Ascending aorta (tissue), 2 donors: ENCODE measurements around the gene RHOXF2B. TPM values are rescaled to one million over a fixed set of nuclear protein-coding genes. Genes with fewer than 3 reads are reported as not detected.
"Not testable (repeated sequence)": the region's sequence is repeated elsewhere in the genome, so short reads cannot be mapped to it uniquely, and the experiment has no call there.

Experiments used
- DNase-seq, 2 donors: peaks; one replicate each; pipeline ENCODE4 v3.0.0-alpha.2; 2019; ENCODE audit warnings: low spot score in 2 of 2
- H3K27ac ChIP-seq, 2 donors: fragments of 200-600 bp; sonication (generic); one replicate each; pipeline ENCODE4 v1.5.1; 2016 to 2017; ENCODE audit warnings: mild to moderate bottlenecking in 1 of 2
- H3K27me3 ChIP-seq: fragments of 200-600 bp; sonication (generic); one replicate; pipeline ENCODE4 v1.5.1; 2017
- H3K36me3 ChIP-seq, 2 donors: fragments of 200-600 bp; sonication (generic); one replicate each; pipeline ENCODE4 v1.5.1; 2016
- H3K4me1 ChIP-seq, 2 donors: fragments of 200-600 bp; sonication (generic); one replicate each; pipeline ENCODE4 v1.5.1; 2016 to 2017; ENCODE audit warnings: mild to moderate bottlenecking in 1 of 2
- H3K4me3 ChIP-seq, 2 donors: fragments of 200-600 bp; sonication (generic); one replicate each; pipeline ENCODE4 v1.5.1; 2016 to 2017; ENCODE audit warnings: mild to moderate bottlenecking in 1 of 2
- H3K9me3 ChIP-seq, 2 donors: fragments of 200-600 bp; sonication (generic); one replicate each; pipeline ENCODE4 v1.5.1; 2016
- CTCF ChIP-seq, 3 experiments: fragments of 200-600 bp in 2 of 3; fragments of 450-650 bp in 1 of 3; sonication (generic) in 2 of 3; IDR thresholded peaks; one replicate each; pipeline ENCODE4 v1.5.1; 2016 to 2019; ENCODE audit warnings: antibody characterized with exemption in 3 of 3, mild to moderate bottlenecking in 1 of 3, moderate library complexity in 1 of 3
- intact Hi-C: fragments of 100-400 bp; cut with DNase I; formaldehyde crosslinking; loops from one replicate; pipeline ENCODE4 v1.15.1; 2023
- total RNA-seq: library from RNA; depleted of rRNA; stranded (reverse); fragments of >200 nt; gene quantifications from one replicate; pipeline ENCODE4 v1.1.0, GENCODE V29; 2016

The RHOXF2B gene
- total RNA-seq = not detected

GRCh38 chrX:120077590-120077989 is at the start of gene RHOXF2B:
Gene RHOXF2B (minus strand): TSS chrX:120077690. CDS start chrX:120077552, 138 bp downstream.
- DNase-seq, H3K27me3 ChIP-seq, intact Hi-C loops, H3K36me3 ChIP-seq, H3K4me3 ChIP-seq, H3K9me3 ChIP-seq, H3K27ac ChIP-seq, H3K4me1 ChIP-seq: not testable (repeated sequence)

- TF ChIP-seq CTCF (IDR thresholded peaks at IDR 0.05) = no peak
- H3K4me3 ChIP-seq = peak overlapping the region in 1 of 2 donors; percentile 4
- no peak for DNase-seq
- H3K27me3 ChIP-seq = no peaks in the 10 kb centered on the region
- H3K9me3 ChIP-seq = no peaks in the 10 kb centered on the region
- intact Hi-C loops = no loop called here
- no peaks in the 10 kb centered on the region for H3K36me3 ChIP-seq
- no peak overlapping the region for H3K27ac ChIP-seq
- no peaks in the 10 kb centered on the region for H3K4me1 ChIP-seq
Observed at GRCh38 chrX:120125444-120125843, 48.0 kb upstream of the RHOXF2B start.

GRCh38 chrX:120120223-120120622 is 42.7 kb upstream of the RHOXF2B start:
- no peak for TF ChIP-seq CTCF (IDR thresholded peaks at IDR 0.05)
- Histone ChIP-seq H3K4me3 (no peak overlapping the region), H3K4me1 (no peaks in the 10 kb centered on the region), H3K9me3 (no peaks in the 10 kb centered on the region), H3K27ac (no peak overlapping the region), H3K27me3 (no peaks in the 10 kb centered on the region), H3K36me3 (no peaks in the 10 kb centered on the region)
- DNase-seq = no peak
- intact Hi-C loops = no loop called here

- intact Hi-C loops = no loop called here
- Histone ChIP-seq H3K4me3 (no peak within 1 kb of the TSS), H3K27me3 (no peaks in the 10 kb centered on the region), H3K9me3 (no peaks in the 10 kb centered on the region), H3K4me1 (no peaks in the 10 kb centered on the region), H3K36me3 (no peaks in the 10 kb centered on the region), H3K27ac (no peak within 1 kb of the TSS)
- TF ChIP-seq CTCF (IDR thresholded peaks at IDR 0.05) = no peak
- no peak for DNase-seq
Observed at GRCh38 chrX:120115438-120115963, 38.0 kb upstream of the RHOXF2B start, which contains the start of gene RHOXF1. Gene RHOXF1 (minus strand): TSS chrX:120115913. CDS start chrX:120115862, 51 bp downstream.

GRCh38 chrX:120111611-120112010 is 34.1 kb upstream of the RHOXF2B start:
- no peak for TF ChIP-seq CTCF (IDR thresholded peaks at IDR 0.05)
- DNase-seq = no peak
- Histone ChIP-seq H3K27me3 (no peaks in the 10 kb centered on the region), H3K4me3 (no peak overlapping the region), H3K27ac (no peak overlapping the region), H3K36me3 (no peaks in the 10 kb centered on the region), H3K9me3 (no peaks in the 10 kb centered on the region), H3K4me1 (no peaks in the 10 kb centered on the region)
- intact Hi-C loops = no loop called here

- TF ChIP-seq CTCF (IDR thresholded peaks at IDR 0.05) = no peak
- Histone ChIP-seq H3K27ac (no peak overlapping the region), H3K36me3 (no peaks in the 10 kb centered on the region), H3K4me3 (no peak overlapping the region), H3K9me3 (no peaks in the 10 kb centered on the region), H3K4me1 (no peaks in the 10 kb centered on the region), H3K27me3 (no peaks in the 10 kb centered on the region)
- no peak for DNase-seq
- intact Hi-C loops = no loop called here
Observed at GRCh38 chrX:120109378-120109777, 31.9 kb upstream of the RHOXF2B start.

GRCh38 chrX:120104707-120105106 is 27.2 kb upstream of the RHOXF2B start:
- H3K36me3 ChIP-seq, DNase-seq, H3K27me3 ChIP-seq, H3K27ac ChIP-seq, intact Hi-C loops, H3K4me3 ChIP-seq, H3K4me1 ChIP-seq: not testable (repeated sequence)
- H3K9me3 ChIP-seq = peaks cover 5 to 12% of the 10 kb centered on the region in 2 donors

GRCh38 chrX:120101057-120101456 is 23.6 kb upstream of the RHOXF2B start:
- intact Hi-C loops = not testable (repeated sequence)

More at GRCh38 chrX:120101057-120101456, 23.6 kb upstream of the RHOXF2B start:
- H3K4me1 ChIP-seq, H3K27ac ChIP-seq, H3K36me3 ChIP-seq, H3K27me3 ChIP-seq, H3K4me3 ChIP-seq, DNase-seq: not testable (repeated sequence)
- H3K9me3 ChIP-seq = peaks cover 5 to 12% of the 10 kb centered on the region in 2 donors
